Stimulated activated CD4-positive, alpha-beta T cell treated with anti-CD3 and anti-CD28 coated beads, Interleukin-15, amount 100 ng/mL, for 48 hours (primary cell): ENCODE data around the gene SOWAHC.

Experiments used
- DNase-seq, 2 donors: peaks; one replicate each; pipeline ENCODE4 v3.0.0-alpha.2; 2020; ENCODE audit warnings: low read depth in 2 of 2

SOWAHC gene

GRCh38 chr2:109646961-109647360 lies 32.8 kb downstream of the SOWAHC start:
- DNase-seq, result no peak

DNA sequence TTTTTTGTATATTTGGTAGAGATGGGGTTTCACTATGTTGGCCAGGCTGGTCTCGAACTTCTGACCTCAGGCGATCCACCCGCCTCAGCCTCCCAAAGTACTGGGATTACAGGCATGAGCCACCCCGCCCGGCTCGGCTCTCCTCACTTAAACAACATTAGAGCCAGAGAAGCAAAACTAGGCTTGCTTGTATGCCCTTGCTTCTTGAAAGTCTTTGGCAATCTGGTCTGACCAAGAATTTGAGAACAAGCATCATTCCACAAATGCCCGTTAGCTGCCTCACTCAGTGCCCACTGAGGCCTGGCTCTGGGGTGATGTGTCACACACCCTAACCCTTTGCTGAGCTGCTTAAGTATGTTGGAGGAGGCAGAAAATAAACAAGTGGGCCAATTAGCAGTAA lies 33.5 kb downstream of the SOWAHC start:
- no peak for DNase-seq

- DNase-seq, result no peak
Measured at GRCh38 chr2:109648041-109648527, 33.9 kb downstream of the SOWAHC start.

DNA sequence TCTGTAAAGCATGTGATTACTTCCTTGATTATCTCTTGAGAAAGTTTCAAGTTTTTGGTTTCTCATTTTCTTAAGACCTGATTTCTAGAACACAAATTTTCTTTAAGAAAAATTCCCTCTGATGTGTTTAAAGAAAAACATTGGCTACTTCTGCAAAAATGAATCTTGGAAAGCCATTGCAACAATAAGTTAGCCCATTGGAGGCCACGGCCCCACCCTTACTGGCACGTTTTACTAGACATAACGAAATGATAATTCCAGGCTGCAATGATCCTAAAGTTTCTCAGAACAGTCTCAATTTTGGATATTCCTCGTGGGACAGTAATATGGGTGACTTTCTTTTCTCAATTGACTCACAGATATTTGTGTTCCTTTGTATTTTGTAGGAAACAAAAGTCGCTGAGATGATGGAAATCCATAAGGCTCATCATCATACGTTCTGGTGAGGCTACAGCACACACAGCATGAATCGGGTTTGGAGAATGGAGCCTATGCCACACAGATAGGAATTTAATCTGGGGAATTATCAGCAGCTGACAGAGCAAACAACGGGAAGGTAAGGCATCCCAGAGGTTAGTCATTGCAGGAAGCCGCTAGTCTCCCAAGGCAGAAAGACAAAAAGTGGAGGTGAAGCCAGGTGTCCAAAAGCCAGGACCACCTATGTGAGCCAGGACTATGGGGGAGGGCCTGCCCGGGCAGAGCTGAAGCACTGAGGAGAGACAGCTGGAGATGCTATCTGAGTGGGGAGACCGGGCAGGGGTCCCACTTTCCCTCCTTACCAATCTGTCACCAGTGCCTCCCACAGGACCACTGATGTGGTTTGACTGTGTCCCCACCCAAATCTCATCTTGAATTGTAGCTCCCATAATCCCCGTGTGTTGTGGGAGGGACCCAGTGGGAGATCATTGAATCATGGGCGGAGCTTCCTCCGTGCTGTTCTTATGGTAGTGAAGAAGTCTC lies 35.9 kb downstream of the SOWAHC start:
- DNase-seq, result no peak

- DNase-seq, result no peak
Measured at GRCh38 chr2:109654326-109655050, 40.3 kb downstream of the SOWAHC start.

GRCh38 chr2:109655287-109655686 lies 41.1 kb downstream of the SOWAHC start:
- DNase-seq, result no peak

- no peak for DNase-seq
Measured at GRCh38 chr2:109659396-109660045, 45.4 kb downstream of the SOWAHC start.

- DNase-seq, result no peak
Measured at GRCh38 chr2:109660046-109660860, 46.1 kb downstream of the SOWAHC start.

DNA sequence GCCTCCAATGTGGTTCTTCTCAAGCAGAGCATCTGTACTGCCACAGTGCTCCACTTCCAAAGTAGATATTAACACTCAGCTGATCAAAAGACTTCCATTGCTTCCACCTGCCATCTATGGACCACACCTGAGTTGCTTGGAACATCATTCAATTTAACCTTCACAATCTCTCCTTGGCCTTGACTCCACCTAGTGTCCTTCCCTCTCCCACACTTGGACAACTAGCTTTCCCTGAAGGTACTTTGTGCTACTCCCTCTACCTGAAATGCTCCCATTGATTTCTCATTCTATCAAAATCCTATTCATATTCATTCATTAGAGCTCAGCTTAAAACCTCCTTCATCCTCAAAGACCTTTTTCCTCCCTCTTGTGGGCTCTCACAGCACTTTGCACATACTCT lies 48.7 kb downstream of the SOWAHC start:
- no peak for DNase-seq

DNA sequence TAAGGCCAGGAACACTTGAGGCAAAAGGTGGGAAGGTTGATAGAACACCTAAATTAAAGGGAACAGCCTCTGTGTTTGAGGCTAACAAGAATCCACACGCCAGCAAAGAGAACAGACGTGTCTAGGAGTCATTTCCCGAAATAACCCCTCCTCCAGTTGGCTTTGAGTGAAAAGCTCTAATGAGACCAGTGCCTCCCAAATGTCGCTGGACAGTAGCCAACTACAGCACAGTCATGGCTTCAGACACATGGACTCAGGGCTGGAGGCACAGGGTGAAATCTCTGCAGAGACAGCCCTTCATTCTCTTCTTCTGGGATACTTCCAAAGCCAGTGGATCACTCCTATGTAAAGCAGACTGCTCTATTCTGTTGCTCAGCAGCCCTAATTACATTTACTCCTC lies 49.6 kb downstream of the SOWAHC start:
- DNase-seq, result no peak

- DNase-seq, result no peak
Measured at GRCh38 chr2:109666466-109666865, 52.3 kb downstream of the SOWAHC start.
